ENCODE results near the gene TTC9B. TPM values are rescaled to one million over a fixed set of nuclear protein-coding genes. Genes with fewer than 3 reads are reported as not detected.
"Not testable (repeated sequence)": the region's sequence is repeated elsewhere in the genome, so short reads cannot be mapped to it uniquely, and the experiment has no call there.

TTC9B gene
- total RNA-seq, 1 experiment from 2014 or later, result not detected

DNA sequence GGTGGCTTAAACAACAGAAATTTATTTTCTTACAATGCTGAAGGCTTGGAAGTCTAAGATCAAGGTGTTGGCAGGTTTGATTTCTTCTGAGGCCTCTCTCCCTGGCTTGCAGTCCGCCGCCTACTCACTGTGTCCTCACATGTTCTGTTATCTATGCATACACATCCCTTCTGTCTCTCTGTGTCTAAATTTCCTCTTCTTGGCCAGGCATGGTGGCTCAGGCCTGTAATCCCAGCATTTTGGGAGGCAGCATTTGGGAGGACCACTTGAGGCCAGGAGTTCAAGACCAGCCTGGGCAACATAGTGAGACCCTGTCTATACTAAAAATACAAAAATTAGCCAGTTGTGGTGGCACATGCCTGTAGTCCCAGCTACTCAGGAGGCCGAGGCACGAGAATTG is 46.9 kb downstream of the TTC9B start:
- not testable (repeated sequence) for H3K4me1 ChIP-seq (replicated peaks); H3K27me3 ChIP-seq (replicated peaks); DNase-seq (ENCODE audit: low read depth in 1 of 2, low spot score in 2 of 2); H3K27ac ChIP-seq; H3K36me3 ChIP-seq; H3K9me3 ChIP-seq (replicated peaks); H3K4me3 ChIP-seq

DNA sequence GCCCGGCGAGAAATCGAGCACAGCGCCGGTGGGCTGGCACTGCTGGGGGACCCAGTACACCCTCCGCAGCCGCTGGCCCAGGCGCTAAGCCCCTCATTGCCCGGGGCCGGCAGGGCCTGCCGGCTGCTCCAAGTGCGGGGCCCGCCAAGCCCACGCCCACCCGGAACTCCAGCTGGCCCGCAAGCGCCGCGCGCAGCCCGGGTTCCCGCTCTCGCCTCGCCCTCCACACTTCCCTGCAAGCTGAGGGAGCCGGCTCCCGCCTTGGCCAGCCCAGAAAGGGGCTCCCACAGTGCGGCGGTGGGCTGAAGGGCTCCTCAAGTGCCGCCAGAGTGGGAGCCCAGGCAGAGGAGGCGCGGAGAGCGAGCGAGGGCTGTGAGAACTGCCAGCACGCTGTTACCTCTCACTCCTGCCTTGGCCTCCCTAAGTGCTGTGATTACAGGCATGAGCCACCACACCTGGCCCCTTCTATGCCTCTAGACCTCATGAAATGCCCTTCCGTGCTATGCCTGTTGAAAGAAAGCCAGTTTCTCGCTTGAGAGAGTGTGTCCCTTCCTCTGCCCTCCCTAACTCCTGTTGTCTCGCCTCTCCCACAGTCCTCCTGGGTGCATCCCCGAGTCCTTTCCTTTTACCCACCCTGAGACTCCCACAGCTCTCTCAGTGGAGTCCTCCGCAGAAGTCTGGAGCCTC is 47.7 kb downstream of the TTC9B start:
- not testable (repeated sequence) for H3K27me3 ChIP-seq (replicated peaks); H3K4me1 ChIP-seq (replicated peaks); H3K4me3 ChIP-seq; H3K9me3 ChIP-seq (replicated peaks); DNase-seq (ENCODE audit: low read depth in 1 of 2, low spot score in 2 of 2); H3K36me3 ChIP-seq; H3K27ac ChIP-seq

DNA sequence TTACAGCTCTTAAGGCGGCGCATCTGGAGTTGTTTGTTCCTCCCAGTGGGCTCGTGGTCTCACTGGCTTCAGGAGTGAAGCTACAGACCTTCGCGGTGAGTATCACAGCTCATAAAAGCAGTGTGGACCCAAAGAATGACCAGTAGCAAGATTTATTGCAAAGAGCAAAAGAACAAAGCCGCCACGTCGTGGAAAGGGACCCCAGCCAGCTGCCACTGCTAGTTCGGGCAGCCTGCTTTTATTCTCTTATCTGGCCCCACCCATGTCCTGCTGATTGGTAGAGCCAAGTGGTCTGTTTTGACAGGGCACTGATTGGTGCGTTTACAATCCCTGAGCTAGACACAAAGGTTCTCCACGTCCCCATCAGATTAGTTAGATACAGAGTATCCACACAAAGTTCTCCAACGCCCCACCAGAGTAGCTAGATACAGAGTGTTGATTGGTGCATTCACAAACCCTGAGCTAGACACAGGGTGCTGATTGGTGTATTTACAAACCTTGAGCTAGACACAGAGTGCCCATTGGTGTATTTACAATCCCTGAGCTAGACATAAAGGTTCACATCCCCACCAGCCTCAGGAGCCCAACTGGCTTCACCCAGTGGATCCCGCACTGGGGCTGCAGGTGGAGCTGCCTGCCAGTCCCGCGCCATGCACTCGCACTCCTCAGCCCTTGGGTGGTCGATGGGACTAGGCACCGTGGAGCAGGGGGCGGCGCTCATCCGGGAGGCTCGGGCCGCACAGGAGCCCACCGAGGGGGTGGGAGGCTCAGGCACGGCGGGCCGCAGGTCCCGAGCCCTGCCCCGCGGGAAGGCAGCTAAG is 48.5 kb downstream of the TTC9B start:
- not testable (repeated sequence) for H3K4me1 ChIP-seq (replicated peaks); H3K36me3 ChIP-seq; H3K9me3 ChIP-seq (replicated peaks); H3K27me3 ChIP-seq (replicated peaks); H3K4me3 ChIP-seq; H3K27ac ChIP-seq; DNase-seq (ENCODE audit: low read depth in 1 of 2, low spot score in 2 of 2)

Other genes starting within 250 kb of the TTC9B start
- 137 and 174 TPM in 2 replicates for gene PSMC4, start 247.2 kb downstream of the TTC9B start, total RNA-seq (2014; rRNA removed; shearing (Covaris generic))
- gene ZNF546, start 221.3 kb downstream of the TTC9B start, total RNA-seq (2014; rRNA removed; shearing (Covaris generic)), result 2.9 and 5.6 TPM in 2 replicates
- gene ZNF780B, start 162.2 kb downstream of the TTC9B start, total RNA-seq (2014; rRNA removed; shearing (Covaris generic)), result 17.1 and 55.6 TPM in 2 replicates
- 19.0 and 20.1 TPM in 2 replicates for gene ZNF780A, start 127.4 kb downstream of the TTC9B start, total RNA-seq (2014; rRNA removed; shearing (Covaris generic))
- gene MAP3K10, start 27.0 kb downstream of the TTC9B start, total RNA-seq (2014; rRNA removed; shearing (Covaris generic)), result 6.6 and 7.4 TPM in 2 replicates
- not detected in 2 replicates for gene CCNP, start 8.3 kb upstream of the TTC9B start, total RNA-seq (2014; rRNA removed; shearing (Covaris generic))
- gene AKT2, start 67.0 kb upstream of the TTC9B start, total RNA-seq (2014; rRNA removed; shearing (Covaris generic)), result 64.6 and 71.9 TPM in 2 replicates
- gene C19orf47, start 130.0 kb upstream of the TTC9B start, total RNA-seq (2014; rRNA removed; shearing (Covaris generic)), result 11.6 and 41.7 TPM in 2 replicates
- 208 and 270 TPM in 2 replicates for gene PLD3, start 130.3 kb upstream of the TTC9B start, total RNA-seq (2014; rRNA removed; shearing (Covaris generic))
- 0.08 TPM in 1 of 2 replicates, not detected in the other for gene HIPK4, start 171.8 kb upstream of the TTC9B start, total RNA-seq (2014; rRNA removed; shearing (Covaris generic))
- gene PRX, start 195.0 kb upstream of the TTC9B start, total RNA-seq (2014; rRNA removed; shearing (Covaris generic)), result 0.88 and 2.4 TPM in 2 replicates
- 25.7 and 38.1 TPM in 2 replicates for gene SERTAD1, start 207.6 kb upstream of the TTC9B start, total RNA-seq (2014; rRNA removed; shearing (Covaris generic))
- gene SERTAD3, start 226.0 kb upstream of the TTC9B start, total RNA-seq (2014; rRNA removed; shearing (Covaris generic)), result 16.1 and 16.3 TPM in 2 replicates
- gene BLVRB, start 247.4 kb upstream of the TTC9B start, total RNA-seq (2014; rRNA removed; shearing (Covaris generic)), result 106 and 116 TPM in 2 replicates
- 0.61 TPM in 1 of 2 replicates, not detected in the other for gene SPTBN4, start 248.6 kb upstream of the TTC9B start, total RNA-seq (2014; rRNA removed; shearing (Covaris generic))

Measured in SJSA1 (cell line).